H1 (cell line): Measurements from ENCODE around the gene LCLAT1. TPM values are rescaled to one million over a fixed set of nuclear protein-coding genes. Genes with fewer than 3 reads are reported as not detected.

Experiments used
- CHD2 ChIP-seq: IDR thresholded peaks from 2 replicates; pipeline ENCODE4 v1.6.1; 2012; ENCODE audit warnings: low read length, improper control_type of control experiment
- KDM1A ChIP-seq: fragments of 200-600, 300-600 bp; sonication (generic); IDR thresholded peaks from 2 replicates; pipeline ENCODE4 v1.7.1; 2016; ENCODE audit warnings: mild to moderate bottlenecking, low read length, borderline replicate concordance
- MAFK ChIP-seq: IDR thresholded peaks from 2 replicates; pipeline ENCODE4 v1.6.1; 2012; ENCODE audit warnings: low read depth, mild to moderate bottlenecking, improper control_type of control experiment, low read length
- PHF8 ChIP-seq: fragments of 200-600 bp; sonication (generic); conservative IDR thresholded peaks from 2 replicates; pipeline ENCODE4 v1.7.1; 2012; ENCODE audit warnings: low read depth, mild to moderate bottlenecking, inconsistent platforms, low read length, moderate library complexity
- polyA plus RNA-seq, 7 experiments: library from polyadenylated mRNA; depleted of rRNA in 3 of 7; stranded (reverse) in 5 of 7; unstranded in 2 of 7; fragments of >200 nt in 5 of 7; fragments of 200-250 nt in 2 of 7; gene quantifications; 1 replicate in 5 of 7; 2 replicates in 1 of 7; 4 replicates in 1 of 7; pipeline versions ENCODE4 v1.2.1 to v1.2.3, GENCODE V29; 2011 to 2013; ENCODE audit warnings: missing spikeins in 2 of 7, mixed read lengths in 2 of 7
- total RNA-seq: library from RNA; stranded (reverse); fragmentation: NEBNext Ultra II Directional; extraction: Animal tissue kit (Norgen Biotek cat#: 25700); gene quantifications from 2 replicates; pipeline ENCODE4 v1.2.1, GENCODE V29; 2021

The LCLAT1 gene
- total and polyA plus RNA-seq, 2 of the 8 experiments (the other 6 are each of a cell fraction or from before 2014, with no cell fraction given) = 7.6 to 22.0 TPM

DNA sequence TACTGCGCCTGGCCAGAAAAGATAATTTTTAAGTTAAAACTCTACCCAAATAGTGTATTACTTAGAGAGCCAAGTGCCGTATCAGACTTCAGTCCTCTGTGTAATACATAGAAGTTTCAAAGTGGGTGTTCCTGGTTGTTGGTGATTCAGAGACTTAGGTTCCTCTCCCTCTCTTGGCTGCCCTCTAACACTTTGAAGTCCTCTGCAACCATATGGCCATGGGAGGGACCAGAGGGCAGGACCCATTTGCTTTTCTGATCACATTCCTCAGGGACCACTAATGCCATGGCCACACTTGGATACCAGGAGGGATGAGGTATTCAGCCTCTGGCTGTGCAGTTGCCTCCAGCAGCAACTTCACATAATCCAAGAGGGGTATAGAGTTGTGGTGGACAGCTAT is 228.7 kb downstream of the LCLAT1 start (continued):
- TF ChIP-seq MAFK (no peak), CHD2 (no peak), KDM1A (no peak), PHF8 (no peak)
